Measurements from ENCODE around the gene REEP1.

- TF ChIP-seq ZNF274 (IDR thresholded peaks at IDR 0.05; ENCODE audit: low read depth, low read length) (no peak), YY1 (IDR thresholded peaks at IDR 0.05; ENCODE audit: insufficient read depth, insufficient read length) (no peak), SUZ12 (IDR thresholded peaks at IDR 0.05; ENCODE audit: extremely low read depth, insufficient read depth, insufficient read length) (no peak)
Observed at GRCh38 chr2:86284401-86284841, 53.0 kb downstream of the REEP1 start.
